ENCODE measurements around the gene TMEM11.

GRCh38 chr17:21176773-21177395 lies 37.1 kb downstream of the TMEM11 start:
- TF ChIP-seq JUND (IDR thresholded peaks at IDR 0.05; ENCODE audit: low read length), result no peak
- TF ChIP-seq CTCF (IDR thresholded peaks at IDR 0.05; ENCODE audit: control extremely low read depth in 1 of 3, insufficient read depth in 1 of 3, low read depth in 1 of 3, low read length in 3 of 3), result no peak

Measured in H1 (cell line).